Smooth muscle cell (in vitro differentiated cells): ENCODE data around the gene EXOC2. TPM values are rescaled to one million over a fixed set of nuclear protein-coding genes. Genes with fewer than 3 reads are reported as not detected.

Experiments used
- DNase-seq: peaks from one replicate; lab custom pipeline; 2025; ENCODE audit not compliant: unreplicated experiment; lab: John Stamatoyannopoulos, UW
- H2AFZ ChIP-seq: fragments of 200-600 bp; sonication (generic); 2 replicates; pipeline ENCODE4 v1.6.0; 2016; ENCODE audit warnings: antibody characterized with exemption, low read depth, mild to moderate bottlenecking
- H3F3A ChIP-seq: fragments of 200-600 bp; sonication (generic); 2 replicates; pipeline ENCODE4 v1.6.0; 2017; ENCODE audit warnings: antibody characterized with exemption, low read depth
- H3K27ac ChIP-seq: fragments of 200-600 bp; sonication (generic); 2 replicates; pipeline ENCODE4 v1.5.1; 2016; ENCODE audit warnings: low read depth, mild to moderate bottlenecking
- H3K27me3 ChIP-seq: fragments of 200-600 bp; sonication (generic); 2 replicates; pipeline ENCODE4 v1.6.1; 2016; ENCODE audit warnings: low read depth, mild to moderate bottlenecking
- H3K36me3 ChIP-seq: fragments of 200-600 bp; sonication (generic); 2 replicates; pipeline ENCODE4 v1.5.1; 2016; ENCODE audit warnings: low read depth
- H3K4me1 ChIP-seq: fragments of 200-600 bp; sonication (generic); 2 replicates; pipeline ENCODE4 v1.5.1; 2016; ENCODE audit warnings: low read depth
- H3K4me2 ChIP-seq: fragments of 200-600 bp; sonication (generic); 2 replicates; pipeline ENCODE4 v1.6.0; 2016; ENCODE audit warnings: mild to moderate bottlenecking
- H3K4me3 ChIP-seq: fragments of 200-600 bp; sonication (generic); 2 replicates; pipeline ENCODE4 v1.5.1; 2016; ENCODE audit warnings: mild to moderate bottlenecking
- H3K79me2 ChIP-seq: fragments of 200-600 bp; sonication (generic); 2 replicates; pipeline ENCODE4 v1.6.0; 2016; ENCODE audit warnings: low read depth, mild to moderate bottlenecking
- H3K9ac ChIP-seq: fragments of 200-600 bp; sonication (generic); 2 replicates; pipeline ENCODE4 v1.6.0; 2016; ENCODE audit warnings: low read depth
- H3K9me3 ChIP-seq: fragments of 200-600 bp; sonication (generic); replicated peaks from 2 replicates; pipeline ENCODE4 v1.5.1; 2016; ENCODE audit warnings: low read depth
- H4K20me1 ChIP-seq: fragments of 200-600 bp; sonication (generic); 2 replicates; pipeline ENCODE4 v1.6.0; 2016; ENCODE audit warnings: low read depth
- CTCF ChIP-seq: fragments of 200-600 bp; sonication (generic); IDR thresholded peaks from 2 replicates; pipeline ENCODE4 v1.5.1; 2017; ENCODE audit warnings: borderline replicate concordance, mild to moderate bottlenecking, antibody characterized with exemption; ENCODE audit not compliant: insufficient read depth, poor library complexity, severe bottlenecking
- WGBS: methylation state at CpG from one replicate; pipeline ENCODE4 v1.1.7; 2016; ENCODE audit warnings: low lambda C conversion rate; 5-methylcytosine and 5-hydroxymethylcytosine counted together
- polyA plus RNA-seq: library from polyadenylated mRNA; unstranded; fragments of >200 nt; fragmentation: Nextera tagmentation; extraction: Ambion mirVana; gene quantifications from 2 replicates; pipeline ENCODE4 v1.2.1, GENCODE V29; 2016
- total RNA-seq: library from RNA; depleted of rRNA; stranded (reverse); fragments of >200 nt; gene quantifications from 2 replicates; pipeline ENCODE4 v1.2.3, GENCODE V29; 2014

The EXOC2 gene
- total and polyA plus RNA-seq, 2 experiments from 2014 or later = 21.9 to 33.9 TPM

- Histone ChIP-seq H2AFZ (no peak overlapping the region), H3F3A (no peaks in the 10 kb centered on the region), H3K4me1 (no peaks in the 10 kb centered on the region), H3K9ac (no peak overlapping the region), H3K27me3 (peaks cover 11% of the 10 kb centered on the region), H3K9me3 (no peaks in the 10 kb centered on the region), H3K4me3 (no peak overlapping the region), H3K36me3 (no peaks in the 10 kb centered on the region), H3K79me2 (no peaks in the 10 kb centered on the region), H3K4me2 (no peak overlapping the region), H4K20me1 (no peaks in the 10 kb centered on the region), H3K27ac (no peak overlapping the region)
- DNase-seq = no peak
- WGBS = 58% methylated on average over 4 of the region's 4 CpGs
- no peak for TF ChIP-seq CTCF
These were observed 12.1 kb upstream of the EXOC2 start for GRCh38 chr6:705047-705446.

- Histone ChIP-seq H3K9me3 (no peaks in the 10 kb centered on the region), H2AFZ (no peak overlapping the region), H3K4me3 (no peak overlapping the region), H3K9ac (no peak overlapping the region), H3K27me3 (peaks cover 12% of the 10 kb centered on the region), H3F3A (no peaks in the 10 kb centered on the region), H4K20me1 (no peaks in the 10 kb centered on the region), H3K36me3 (no peaks in the 10 kb centered on the region), H3K27ac (no peak overlapping the region), H3K79me2 (no peaks in the 10 kb centered on the region), H3K4me2 (no peak overlapping the region), H3K4me1 (no peaks in the 10 kb centered on the region)
- no peak for TF ChIP-seq CTCF
- no peak for DNase-seq
- WGBS = 80% methylated on average over 6 of the region's 6 CpGs
These were observed 11.1 kb upstream of the EXOC2 start for GRCh38 chr6:704046-704445.

GRCh38 chr6:703552-703951, 10.6 kb upstream of the EXOC2 start:
- Histone ChIP-seq H3K36me3 (no peaks in the 10 kb centered on the region), H2AFZ (no peak overlapping the region), H3K4me3 (no peak overlapping the region), H3K27ac (no peak overlapping the region), H4K20me1 (no peaks in the 10 kb centered on the region), H3K9ac (no peak overlapping the region), H3K4me1 (no peaks in the 10 kb centered on the region), H3K79me2 (no peaks in the 10 kb centered on the region), H3K4me2 (no peak overlapping the region), H3K27me3 (peaks cover 12% of the 10 kb centered on the region), H3K9me3 (no peaks in the 10 kb centered on the region), H3F3A (no peaks in the 10 kb centered on the region)
- TF ChIP-seq CTCF = no peak
- WGBS = 89% methylated on average over 3 of the region's 3 CpGs
- no peak for DNase-seq

- Histone ChIP-seq H3K27ac (no peak overlapping the region), H3K4me2 (no peak overlapping the region), H3K36me3 (no peaks in the 10 kb centered on the region), H3K79me2 (no peaks in the 10 kb centered on the region), H3K9ac (no peak overlapping the region), H3K4me1 (no peaks in the 10 kb centered on the region), H3K9me3 (no peaks in the 10 kb centered on the region), H3K4me3 (no peak overlapping the region), H2AFZ (no peak overlapping the region), H4K20me1 (no peaks in the 10 kb centered on the region), H3K27me3 (peaks cover 12% of the 10 kb centered on the region), H3F3A (no peaks in the 10 kb centered on the region)
- TF ChIP-seq CTCF = no peak
- DNase-seq = no peak
- WGBS = 80% methylated on average over 11 of the region's 11 CpGs
These were observed 9.0 kb upstream of the EXOC2 start for GRCh38 chr6:701700-702479.
